T-helper 9 cell (primary cell): ENCODE results near the gene DNAJC17.

Source experiments
- DNase-seq: peaks from one replicate; pipeline ENCODE4 v3.0.0-alpha.2; 2020

Gene DNAJC17

DNA sequence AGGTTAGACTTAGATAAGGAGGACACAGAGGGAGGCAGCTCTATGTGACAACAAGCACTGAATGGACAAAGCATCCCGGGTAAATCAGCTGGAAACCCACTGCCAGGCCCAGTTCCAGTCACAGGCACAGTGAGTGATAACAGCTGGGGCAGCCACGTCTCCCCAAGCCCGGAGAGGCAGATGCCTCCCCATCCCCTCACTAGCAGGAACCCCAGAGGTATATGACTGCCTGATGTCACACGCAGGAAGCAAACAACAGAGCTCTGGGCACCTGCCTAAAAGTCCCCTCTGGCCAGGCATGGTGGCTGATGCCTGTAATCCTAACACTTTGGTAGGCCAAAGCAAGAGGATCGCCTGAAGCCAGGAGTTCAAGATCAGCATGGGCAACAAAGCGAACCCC lies 19.3 kb downstream of the DNAJC17 start:
- DNase-seq, result no peak

GRCh38 chr15:40787344-40787841 lies 19.9 kb downstream of the DNAJC17 start:
- DNase-seq, result peak; percentile 24

DNA sequence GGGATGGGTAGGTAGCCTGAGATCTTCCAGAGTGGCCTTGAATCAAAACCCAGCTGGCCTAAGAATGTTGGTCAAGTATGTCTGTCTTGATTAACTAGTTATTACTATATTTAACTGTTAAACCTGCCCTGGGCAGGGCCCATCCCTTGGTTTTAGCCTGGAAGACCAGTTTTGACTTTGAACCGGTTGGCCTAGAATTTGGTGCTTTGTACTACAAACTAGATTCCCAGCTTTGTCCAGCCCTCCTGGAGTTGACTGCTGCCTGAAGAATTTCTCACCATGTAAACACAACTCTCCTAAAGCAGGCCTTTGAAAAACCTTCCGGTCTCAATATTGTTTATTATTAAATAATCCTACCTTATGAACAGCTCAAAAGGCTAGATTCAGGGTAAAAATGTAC lies 21.5 kb downstream of the DNAJC17 start:
- no peak for DNase-seq

DNA sequence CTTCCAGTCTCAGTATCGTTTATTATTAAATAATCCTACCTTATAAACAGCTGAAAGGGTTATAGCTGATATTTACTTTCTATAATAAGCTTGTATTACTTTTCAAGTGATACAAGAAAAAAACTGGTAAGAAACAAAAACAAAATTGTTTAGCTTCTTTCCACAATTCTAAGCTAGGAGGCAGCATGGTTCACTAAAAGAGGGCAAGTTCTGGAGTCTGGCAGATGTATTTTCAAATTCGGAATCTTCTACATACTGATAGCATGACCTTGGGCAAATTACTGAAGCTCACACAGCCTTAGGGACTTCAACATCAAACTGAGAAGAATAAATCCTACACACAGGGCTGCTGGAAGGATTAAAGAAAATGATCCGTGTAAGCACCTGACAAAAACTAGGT lies 22.1 kb downstream of the DNAJC17 start:
- DNase-seq, result no peak

- DNase-seq, result peak; percentile 69
Observed at GRCh38 chr15:40782609-40783227, 24.6 kb downstream of the DNAJC17 start.

DNA sequence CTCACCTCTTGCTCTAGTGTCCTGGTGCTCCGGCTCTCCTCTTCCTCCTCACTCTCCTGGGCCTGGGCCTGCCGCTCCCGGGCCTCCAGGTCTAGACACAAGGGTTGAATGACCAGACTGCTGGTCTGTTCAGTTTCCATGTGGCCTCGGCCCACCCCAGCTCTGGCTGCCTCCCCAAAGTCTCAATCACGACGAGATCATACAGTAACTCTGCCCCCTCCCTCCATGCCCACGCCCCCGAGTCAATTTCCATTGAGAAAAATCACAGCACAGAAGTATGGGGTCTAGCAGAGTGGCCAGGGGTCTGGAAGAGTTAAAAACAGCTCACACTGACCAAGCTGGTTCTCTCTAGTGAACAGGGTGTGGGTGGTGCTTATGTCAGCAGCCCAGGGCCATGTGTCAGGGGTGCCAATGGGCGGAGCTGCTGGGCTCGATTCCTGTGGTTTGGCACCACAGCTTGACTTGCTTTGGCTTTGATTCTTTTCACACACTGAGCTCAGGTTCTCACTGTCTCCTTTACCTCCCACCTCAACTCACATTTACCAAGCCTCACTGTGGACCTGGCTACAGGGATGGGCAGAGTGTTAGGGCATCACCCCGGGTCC lies 30.6 kb downstream of the DNAJC17 start:
- DNase-seq, result no peak

DNA sequence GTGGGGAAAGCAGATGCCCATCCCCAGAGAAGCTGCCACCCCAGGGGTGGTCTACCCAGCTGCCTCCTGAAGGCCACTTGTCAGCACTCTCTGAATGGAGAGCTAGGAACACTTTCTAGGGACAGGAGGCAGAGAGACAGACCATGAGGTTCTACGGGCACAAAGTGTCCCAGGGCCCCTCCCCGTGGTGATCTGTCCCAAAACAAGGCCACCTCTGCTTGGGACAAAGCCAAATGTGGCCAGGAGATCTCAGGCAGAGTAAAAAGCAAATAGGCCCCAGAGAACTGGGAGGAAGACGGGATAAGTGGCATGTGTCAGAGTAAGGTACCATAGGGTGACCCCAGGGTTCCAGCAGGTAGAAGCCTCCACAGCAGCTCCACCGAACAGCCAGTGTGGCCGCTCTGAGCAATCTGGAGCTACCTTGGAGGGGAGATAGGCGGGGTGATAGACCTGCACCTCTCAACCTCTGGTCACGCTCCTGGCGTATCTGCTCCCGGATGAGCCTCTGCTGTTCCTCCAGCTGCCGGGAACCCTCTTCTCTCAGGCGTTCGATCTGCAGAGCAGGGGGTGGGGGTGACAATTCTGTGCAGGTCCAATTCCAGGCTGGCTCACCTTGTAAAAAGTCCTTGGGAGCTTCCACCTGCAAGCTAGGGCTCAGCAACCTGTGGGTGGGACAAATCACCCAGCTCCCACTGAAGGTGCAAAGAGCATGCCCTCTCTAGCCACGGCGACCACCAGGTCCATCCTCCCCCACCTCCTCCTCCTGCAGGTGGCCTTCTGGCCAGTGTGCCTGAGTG lies 31.3 kb downstream of the DNAJC17 start:
- no peak for DNase-seq

GRCh38 chr15:40775007-40775406 lies 32.3 kb downstream of the DNAJC17 start:
- DNase-seq, result no peak

- DNase-seq, result no peak
Observed at GRCh38 chr15:40773902-40774301, 33.4 kb downstream of the DNAJC17 start.

- no peak for DNase-seq
Observed at GRCh38 chr15:40773496-40773895, 33.8 kb downstream of the DNAJC17 start.

- no peak for DNase-seq
Observed at GRCh38 chr15:40772014-40772413, 35.3 kb downstream of the DNAJC17 start.

DNA sequence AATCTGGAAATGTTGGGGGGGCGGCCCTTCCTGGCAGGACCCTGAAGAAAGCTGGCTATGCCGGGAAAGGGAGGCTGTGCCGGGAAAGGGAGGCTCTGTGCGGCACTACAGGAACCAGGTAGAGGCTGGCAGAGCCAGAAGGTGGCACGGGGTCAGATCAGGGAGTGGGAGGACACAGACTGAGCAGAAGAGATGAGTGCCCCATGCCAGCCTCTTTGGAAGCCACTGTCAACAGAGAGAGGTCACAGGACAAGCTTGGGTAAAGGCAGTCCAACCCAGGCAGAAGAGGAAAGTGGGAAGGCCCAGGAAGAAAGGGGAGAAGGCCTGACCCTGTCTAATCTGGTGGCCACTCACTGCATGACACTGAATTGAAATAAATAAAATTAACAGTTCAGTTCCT lies 36.0 kb downstream of the DNAJC17 start:
- no peak for DNase-seq

DNA sequence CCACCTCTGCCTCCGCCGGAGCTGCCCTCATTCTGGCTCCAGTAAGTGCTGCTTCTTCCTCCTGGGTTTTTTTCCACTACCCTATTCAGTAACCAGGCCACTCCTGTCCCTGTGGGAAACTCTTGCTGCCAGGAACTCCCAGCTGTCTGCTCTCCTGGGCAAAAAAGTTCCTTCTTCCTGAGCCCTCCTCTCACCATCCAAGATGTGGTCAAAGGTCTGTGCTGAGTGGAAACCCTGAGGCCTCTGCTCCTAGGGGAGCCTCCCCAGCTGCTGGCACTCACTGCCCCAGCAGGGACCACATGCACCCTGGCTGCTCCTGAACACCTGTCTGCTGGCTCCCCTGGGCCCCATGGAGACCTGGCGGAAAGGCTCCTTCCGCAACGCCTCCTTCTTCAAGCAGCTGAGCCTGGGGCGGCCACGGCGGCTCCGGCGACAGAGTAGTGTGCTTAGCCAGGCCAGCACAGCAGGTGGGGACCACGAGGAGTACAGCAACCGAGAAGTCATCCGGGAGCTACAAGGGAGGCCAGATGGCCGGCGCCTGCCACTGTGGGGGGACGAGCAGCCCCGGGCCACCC lies 37.0 kb downstream of the DNAJC17 start:
- DNase-seq, result no peak

- DNase-seq, result no peak
Observed at GRCh38 chr15:40769274-40770146, 37.8 kb downstream of the DNAJC17 start, which contains the start of gene C15orf62. C15orf62 (plus strand) TSS chr15:40769980; CDS start chr15:40770496, 516 bp downstream.

- no peak for DNase-seq
Observed at GRCh38 chr15:40768521-40769273, 38.6 kb downstream of the DNAJC17 start.

GRCh38 chr15:40767838-40768500 lies 39.3 kb downstream of the DNAJC17 start:
- DNase-seq, result no peak

- no peak for DNase-seq
Observed at GRCh38 chr15:40766906-40767837, 40.1 kb downstream of the DNAJC17 start.

DNA sequence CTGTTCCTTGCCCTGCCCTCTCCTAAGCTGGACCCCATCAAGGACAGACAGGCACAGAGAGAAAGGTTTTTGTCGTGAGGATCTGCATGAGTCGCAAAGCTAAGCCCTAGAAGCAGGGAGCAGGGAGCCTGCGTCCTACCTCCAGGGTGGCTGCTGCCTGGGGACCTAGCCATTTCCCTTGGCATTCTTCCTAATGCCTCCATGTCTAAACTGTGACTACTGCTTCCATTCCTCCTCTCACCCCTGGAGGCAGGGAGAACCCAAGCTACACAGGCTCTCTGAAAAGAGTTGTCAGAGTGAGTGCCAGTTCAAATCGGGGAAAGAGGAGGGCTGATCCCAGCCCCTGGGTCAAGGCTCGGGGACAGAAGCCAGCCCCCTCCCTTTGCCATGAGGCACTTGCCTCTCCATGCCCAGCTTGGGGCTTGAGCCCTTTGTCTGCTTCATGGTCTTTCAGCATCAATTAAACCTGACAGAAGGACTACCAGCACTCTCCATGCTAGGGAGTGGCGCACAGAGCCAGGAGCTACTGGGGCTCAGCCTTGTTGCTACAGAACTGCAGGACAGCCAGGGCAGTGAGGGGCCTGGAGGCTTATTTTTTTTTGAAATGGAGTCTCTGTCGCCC lies 41.0 kb downstream of the DNAJC17 start:
- no peak for DNase-seq

DNA sequence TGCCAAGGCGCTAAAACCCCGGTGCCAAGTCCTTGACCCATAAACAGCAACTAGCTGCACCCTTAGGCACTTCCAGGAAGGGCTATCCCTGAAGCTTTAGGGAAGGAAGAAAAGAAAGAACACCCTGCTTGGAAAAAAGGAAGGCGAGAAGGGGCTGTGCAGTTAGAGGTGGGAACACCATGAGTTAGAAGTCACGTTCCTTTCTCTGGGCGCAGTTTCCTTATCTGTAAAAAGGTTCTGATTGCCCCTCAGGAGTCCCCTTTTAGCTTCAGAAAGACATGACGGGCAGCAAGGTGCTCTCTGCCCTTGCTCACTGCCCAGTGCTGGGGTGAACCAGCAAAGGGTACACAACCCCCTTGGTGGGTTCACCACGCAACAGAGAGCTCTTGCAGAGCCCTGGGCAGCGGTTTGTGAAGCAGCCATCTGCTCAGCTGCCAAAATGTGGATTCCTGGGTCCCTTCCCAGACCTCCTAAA lies 42.6 kb downstream of the DNAJC17 start:
- no peak for DNase-seq
